ENCODE data around the gene P3H2.

P3H2 gene

GRCh38 chr3:189945935-189946709 lies 174.6 kb downstream of the P3H2 start:
- no peak for DNase-seq (ENCODE audit: low read depth)

- DNase-seq (ENCODE audit: low read depth), result no peak
Measured at GRCh38 chr3:189944285-189945145, 176.2 kb downstream of the P3H2 start.

DNA sequence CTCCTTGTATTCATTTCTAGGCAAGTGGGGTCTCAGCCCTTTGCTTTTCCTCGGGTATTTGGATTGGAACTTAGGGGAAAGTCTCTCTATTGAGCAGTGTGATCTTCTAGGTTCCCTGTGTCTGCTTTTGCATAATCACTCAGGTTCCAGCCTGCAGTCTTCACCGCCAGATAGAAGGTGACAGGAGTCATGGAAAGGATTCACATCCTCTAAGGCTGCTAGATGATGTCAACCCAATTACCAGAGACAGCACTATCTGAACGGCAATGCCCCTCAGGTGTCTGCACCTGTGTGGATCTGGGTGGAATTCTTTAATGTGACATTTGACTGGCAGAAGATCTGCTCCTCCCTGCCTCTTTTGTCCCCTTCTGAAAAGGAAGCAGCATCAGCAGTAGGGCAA lies 177.7 kb downstream of the P3H2 start:
- DNase-seq (ENCODE audit: low read depth), result no peak

DNA sequence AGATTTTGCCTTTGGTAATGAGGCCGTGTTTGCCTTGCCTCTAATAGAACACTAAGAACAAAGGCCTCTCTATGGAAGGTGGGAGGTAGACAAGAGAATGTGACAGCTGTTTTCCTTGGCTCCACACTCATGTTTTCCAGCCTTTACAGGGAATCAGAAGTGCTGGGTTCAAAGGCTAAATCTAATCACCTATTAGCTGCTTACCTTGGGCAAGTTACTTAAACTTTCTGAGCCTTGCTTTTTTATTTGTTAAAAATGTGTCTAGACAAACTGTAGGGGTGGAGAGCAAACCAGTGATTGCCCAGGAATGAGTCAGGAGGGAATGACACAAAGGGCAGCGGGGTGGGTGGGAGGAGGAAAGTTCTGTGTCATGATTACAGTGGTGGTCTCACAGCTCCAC lies 179.0 kb downstream of the P3H2 start:
- DNase-seq (ENCODE audit: low read depth), result no peak

- no peak for DNase-seq (ENCODE audit: low read depth)
Measured at GRCh38 chr3:189941125-189941524, 179.6 kb downstream of the P3H2 start.

DNA sequence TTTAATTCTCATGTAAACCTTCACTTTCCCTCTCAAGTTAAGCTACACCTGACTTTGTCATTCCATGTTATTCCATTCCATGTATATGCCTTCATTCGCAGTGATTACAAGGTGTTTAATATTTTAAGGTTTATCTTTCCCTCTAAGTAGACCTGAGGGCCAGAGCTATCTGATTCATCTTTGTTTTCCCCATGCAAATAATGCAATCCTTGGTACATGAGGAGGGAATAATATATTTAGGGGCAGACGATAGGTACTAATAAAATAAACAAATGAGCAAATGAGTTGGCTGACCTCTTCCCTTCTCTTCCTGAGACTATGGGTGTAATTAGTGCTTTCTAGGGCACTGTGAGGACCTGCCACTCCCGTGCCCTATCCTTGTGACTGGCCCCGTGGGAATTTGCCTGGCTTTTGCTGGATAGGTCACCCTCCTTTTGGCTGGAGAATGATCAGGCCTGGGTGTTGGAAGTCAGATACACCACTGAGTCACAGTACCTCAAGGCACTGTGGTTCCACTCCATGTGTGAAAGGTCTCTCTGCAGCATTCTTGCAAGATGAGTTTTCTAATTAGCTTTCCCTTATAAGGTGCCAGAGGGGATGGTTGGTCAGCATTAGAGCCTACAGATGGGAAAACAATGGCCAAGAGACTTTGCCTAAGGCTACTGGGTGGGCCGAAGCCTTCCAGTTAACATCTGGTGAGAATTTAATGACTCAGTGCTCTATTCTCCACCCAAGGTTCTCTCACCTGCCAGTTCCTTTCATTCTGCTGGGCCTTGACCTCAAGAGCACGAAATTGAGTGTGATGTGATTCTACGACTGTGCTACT lies 183.2 kb downstream of the P3H2 start:
- peak; percentile 82 for DNase-seq (ENCODE audit: low read depth)

DNA sequence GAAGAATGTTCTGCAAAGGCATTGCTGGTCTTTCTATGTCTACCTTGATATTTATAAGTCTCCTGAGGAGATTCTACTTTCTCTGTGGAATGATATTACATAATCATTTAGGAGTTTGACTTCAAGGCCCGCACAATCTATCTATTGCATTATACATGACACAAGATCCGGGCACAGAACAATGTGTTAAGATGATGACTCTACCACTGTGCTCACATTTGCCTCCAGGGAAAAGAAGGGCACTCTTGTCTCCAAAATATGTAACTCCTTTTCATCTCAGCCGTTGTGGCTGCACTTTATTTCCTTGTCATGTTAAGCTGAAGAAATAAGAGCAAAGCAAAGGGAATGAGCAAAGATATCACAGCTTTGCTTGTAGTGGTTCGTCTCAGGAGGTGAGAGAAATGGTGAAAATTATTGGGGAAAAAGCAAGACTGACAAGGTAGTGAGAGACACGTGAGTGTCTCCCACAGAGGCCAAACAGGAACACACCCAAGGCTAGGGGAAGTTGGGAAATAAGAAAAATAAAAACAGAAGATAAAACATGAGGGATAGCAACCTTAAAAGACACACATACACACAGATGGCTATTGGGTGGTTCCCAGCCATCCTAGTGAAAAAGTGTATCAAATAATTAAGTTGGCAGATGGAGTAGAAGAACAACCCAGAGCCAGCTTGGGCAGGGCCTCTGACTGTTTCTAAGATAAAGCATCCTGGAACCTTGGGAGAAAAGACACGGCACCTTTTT lies 184.3 kb downstream of the P3H2 start:
- DNase-seq (ENCODE audit: low read depth), result no peak

DNA sequence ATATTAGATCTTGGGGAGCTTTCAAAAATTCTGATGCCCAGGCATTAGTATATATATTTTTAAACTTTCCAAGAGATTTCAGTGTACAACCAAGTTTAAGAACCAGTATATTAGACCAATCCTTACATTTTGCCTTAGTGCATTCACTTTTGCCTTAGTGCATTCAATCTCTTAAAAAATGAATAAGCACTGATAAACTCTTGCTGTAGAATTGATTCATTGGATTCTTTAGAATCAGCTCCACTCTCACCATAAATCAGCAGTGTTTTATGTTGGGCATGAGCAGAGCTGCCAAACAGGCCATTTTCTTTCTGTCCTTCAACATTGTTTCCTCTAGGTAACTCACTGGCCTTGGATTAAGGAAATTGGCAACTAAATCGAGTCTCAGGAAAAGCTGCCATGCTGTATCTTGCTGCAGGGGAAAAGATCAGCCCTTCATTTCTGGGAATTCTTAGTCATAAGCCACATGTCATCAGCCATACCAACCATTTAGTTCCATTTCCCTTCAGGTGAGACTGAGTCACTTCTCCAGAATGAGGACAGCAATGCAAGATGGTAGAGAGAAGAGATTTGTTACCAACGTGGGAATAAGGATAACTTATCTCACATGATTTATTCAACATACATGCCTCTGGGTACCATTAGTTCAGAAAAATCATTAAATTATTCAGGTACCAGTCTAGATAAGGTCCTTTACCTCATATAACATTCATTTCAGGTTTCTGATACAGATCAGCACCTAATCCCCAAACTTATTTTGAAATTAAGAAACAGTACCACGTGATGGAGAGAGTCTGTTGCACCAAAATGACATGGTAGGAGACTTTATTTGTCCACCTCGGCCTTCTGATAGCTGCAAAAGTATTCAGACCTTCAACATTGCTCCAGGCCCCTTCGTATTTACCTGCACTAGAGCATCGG lies 192.5 kb downstream of the P3H2 start:
- DNase-seq (ENCODE audit: low read depth), result no peak

- no peak for DNase-seq (ENCODE audit: low read depth)
Measured at GRCh38 chr3:189921770-189922169, 198.9 kb downstream of the P3H2 start.

DNA sequence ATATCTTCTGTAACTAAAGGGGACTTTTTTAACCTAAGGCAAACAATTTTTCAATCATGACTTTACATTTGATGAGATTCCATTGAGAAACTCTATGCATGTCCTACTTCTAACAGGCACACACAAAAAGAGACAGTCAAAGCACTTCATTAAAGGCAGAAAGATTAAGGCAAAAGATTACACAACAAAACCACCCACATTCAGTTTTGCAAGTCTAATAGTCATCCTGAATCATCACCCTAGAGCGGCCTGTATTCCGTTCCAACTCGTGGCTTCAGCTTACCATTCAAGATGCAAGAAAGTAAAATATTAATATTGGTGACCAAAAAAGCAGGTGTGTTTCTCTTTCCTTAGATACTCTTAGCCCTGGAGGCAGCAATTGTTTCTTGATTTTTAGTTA lies 205.9 kb downstream of the P3H2 start:
- DNase-seq (ENCODE audit: low read depth), result peak; percentile 87

- DNase-seq (ENCODE audit: low read depth), result no peak
Measured at GRCh38 chr3:189911001-189911400, 209.7 kb downstream of the P3H2 start.

DNA sequence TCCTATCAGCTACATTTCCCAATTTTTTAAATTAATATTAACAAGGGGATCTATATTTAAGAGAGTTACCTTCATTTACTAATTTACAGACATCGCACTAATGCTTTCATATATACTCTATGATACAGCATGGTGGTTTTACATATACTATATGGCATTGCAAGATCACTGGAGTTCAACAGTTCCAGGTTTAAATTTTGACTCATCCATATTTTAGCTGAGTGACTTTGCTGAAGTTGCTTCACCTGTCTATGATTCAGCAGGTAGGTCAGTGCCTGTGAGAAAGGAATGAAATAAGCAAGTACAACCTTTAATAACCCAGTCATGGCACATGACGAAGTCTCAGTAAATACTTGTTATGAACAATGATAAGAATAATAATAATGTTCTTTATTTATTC lies 211.1 kb downstream of the P3H2 start:
- DNase-seq (ENCODE audit: low read depth), result no peak

GRCh38 chr3:189909139-189909538 lies 211.6 kb downstream of the P3H2 start:
- no peak for DNase-seq (ENCODE audit: low read depth)

- no peak for DNase-seq (ENCODE audit: low read depth)
Measured at GRCh38 chr3:189908646-189909045, 212.1 kb downstream of the P3H2 start.

GRCh38 chr3:189907803-189908202 lies 212.9 kb downstream of the P3H2 start:
- DNase-seq (ENCODE audit: low read depth), result no peak

All from fibroblast of gingiva (primary cell).